Suppressor macrophage treated with lipopolysaccharide for 4 hours (primary cell): ENCODE results near the gene LCTL.

Source experiments
- DNase-seq: peaks from one replicate; pipeline ENCODE4 v3.0.0-alpha.2; 2020

The LCTL gene

GRCh38 chr15:66498501-66499386 lies 67.1 kb downstream of the LCTL start:
- DNase-seq = peak; percentile 44
